ENCODE measurements around the gene SPTAN1.

SPTAN1 gene

DNA sequence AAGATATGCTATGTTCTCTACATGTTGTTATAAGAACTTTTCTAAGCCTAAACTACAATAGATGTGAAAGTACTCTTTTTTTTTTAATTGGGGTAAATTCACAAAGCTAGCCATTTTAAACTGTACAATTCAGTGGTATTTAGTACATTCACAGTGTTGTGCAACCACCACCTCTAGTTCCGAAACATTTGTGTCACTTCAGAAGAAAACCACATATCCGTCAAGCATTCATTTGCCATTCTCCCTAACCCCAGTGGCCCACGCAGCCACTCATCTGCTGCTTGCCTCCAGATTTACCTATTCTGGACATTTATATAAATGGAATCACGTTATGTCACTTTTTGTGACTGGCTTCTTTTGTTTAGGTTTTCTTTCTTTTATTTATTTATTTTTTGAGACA is 43.1 kb downstream of the SPTAN1 start:
- no peak for DNase-seq (ENCODE audit: low read depth in 3 of 3, low spot score in 1 of 3)

DNA sequence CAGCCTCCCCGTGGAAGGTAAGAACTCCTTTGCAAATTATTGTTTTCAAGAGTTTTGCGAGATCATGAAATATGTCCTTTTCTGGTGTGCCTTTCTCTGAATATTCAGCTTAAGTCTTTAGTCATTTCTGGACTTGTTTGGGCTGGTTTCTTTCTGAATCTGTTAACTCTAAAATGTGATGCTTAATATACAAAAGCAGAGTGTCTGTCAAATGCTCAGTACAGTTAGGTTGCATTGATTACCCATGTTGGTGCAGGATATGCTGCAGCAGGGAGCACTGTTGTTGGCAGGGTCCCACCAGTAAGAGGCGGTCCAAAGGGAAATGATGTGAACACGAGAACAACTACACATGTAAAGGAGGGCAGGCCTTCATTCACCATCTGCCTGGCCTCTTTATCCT is 47.7 kb downstream of the SPTAN1 start:
- DNase-seq (ENCODE audit: low read depth in 3 of 3, low spot score in 1 of 3) = no peak

DNA sequence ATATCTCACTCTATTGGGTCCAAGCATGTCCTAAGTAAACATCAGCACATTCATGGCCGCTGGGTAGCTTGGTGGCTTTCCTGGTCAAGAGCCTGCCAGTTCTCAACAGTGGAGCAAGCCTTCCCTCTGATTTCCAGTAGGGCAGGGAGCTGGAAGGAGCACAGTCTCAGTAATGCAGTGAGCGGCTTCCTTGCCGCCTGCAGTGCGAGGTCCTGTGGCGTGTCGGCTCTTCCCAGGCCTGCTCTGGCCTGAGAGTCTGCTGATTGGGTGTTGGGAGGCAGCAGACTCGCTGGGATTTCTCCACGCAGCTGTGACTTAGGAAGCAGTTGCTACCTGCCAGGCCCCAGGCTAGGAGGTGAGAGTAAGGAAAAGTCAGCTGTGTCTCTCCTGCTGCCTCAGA is 51.3 kb downstream of the SPTAN1 start:
- DNase-seq (ENCODE audit: low read depth in 3 of 3, low spot score in 1 of 3) = no peak

DNA sequence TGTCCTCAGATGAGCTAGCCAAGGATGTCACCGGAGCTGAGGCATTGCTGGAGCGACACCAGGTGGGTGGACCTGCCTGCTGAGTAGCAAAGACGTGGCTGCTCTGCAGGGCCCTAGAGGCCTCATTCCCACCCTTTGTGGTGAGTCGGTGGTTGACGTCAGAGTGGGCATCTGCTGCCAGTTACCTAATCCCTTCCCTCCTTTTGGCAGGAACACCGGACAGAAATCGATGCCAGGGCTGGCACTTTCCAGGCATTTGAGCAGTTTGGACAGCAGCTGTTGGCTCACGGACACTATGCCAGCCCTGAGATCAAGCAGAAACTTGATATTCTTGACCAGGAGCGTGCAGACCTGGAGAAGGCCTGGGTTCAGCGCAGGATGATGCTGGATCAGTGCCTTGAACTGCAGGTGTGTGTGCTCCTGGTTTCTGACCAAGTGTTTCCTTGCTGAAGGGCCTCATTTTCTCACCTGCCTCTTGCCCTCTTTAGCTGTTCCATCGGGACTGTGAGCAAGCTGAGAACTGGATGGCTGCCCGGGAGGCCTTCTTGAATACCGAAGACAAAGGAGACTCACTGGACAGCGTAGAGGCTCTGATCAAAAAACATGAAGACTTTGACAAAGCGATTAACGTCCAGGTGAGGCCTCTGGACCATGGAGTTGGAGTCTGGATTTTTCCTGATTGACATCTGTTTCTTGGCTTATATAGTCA is 55.4 kb downstream of the SPTAN1 start:
- no peak for DNase-seq (ENCODE audit: low read depth in 3 of 3, low spot score in 1 of 3)

DNA sequence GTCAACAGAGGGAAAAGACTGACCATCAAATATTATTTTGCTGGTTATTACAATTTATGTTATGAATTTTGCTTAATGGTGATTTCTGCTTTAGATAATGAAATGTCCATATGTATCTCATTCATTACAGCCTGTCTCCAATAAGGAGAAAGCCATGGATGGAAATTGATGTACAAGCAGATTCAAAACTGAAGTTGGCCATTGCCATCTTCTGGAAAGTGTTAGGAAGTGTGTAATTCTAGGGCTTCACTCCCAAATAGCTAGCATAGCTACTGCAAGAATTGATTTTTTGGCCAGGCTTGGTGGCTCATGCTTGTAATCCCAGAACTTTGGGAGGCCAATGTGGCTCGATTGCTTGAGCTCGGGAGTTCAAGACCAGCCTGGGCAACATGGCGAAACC is 58.5 kb downstream of the SPTAN1 start:
- DNase-seq (ENCODE audit: low read depth in 3 of 3, low spot score in 1 of 3) = no peak

DNA sequence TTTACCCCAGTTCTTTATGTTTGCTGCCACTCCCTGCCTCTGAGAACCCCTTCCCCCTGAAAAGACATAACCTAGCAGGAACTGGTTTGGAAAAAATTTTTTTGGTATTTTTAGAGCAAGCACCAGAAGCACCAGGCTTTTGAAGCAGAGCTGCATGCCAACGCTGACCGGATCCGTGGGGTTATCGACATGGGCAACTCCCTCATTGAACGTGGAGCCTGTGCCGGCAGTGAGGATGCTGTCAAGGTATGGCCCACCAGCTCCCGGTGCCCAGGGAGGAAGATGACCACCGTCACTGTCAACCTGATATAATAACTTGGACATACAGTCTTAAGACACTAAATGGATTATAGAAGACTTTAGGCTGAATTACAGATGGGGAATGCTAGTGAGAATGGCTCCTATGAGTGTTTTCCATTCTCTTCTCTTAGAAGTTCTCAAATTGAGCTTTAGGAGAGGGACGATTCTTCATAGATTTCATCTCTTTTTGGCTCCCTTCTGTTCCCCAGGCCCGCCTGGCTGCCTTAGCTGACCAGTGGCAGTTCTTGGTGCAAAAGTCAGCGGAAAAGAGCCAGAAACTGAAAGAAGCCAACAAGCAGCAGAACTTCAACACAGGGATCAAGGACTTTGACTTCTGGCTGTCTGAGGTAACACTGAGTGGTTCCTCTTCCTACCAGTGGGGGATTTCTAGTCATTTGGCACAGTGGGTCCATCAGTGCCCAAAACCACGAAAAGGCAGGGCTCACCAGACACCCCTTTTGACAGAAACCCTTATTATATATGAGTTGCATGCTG is 59.4 kb downstream of the SPTAN1 start:
- no peak for DNase-seq (ENCODE audit: low read depth in 3 of 3, low spot score in 1 of 3)

DNA sequence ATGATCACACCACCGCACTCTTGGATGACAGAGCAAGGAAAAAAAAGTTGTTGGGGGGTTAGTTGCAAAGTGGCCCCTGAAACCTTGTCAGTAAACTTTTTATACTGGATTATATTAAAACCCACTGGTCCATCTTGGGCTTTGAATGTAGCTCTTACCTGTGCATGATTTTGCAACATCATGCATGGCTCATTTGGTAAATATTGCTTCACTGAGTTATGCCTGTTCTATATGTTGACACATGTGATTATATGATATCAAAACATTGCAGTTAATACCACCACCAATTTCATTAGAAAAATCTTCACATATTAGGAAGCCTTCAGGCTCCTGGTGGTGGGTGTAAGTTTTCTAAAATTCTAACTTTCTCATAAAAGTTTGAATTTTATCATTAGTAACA is 62.3 kb downstream of the SPTAN1 start:
- no peak for DNase-seq (ENCODE audit: low read depth in 3 of 3, low spot score in 1 of 3)

DNA sequence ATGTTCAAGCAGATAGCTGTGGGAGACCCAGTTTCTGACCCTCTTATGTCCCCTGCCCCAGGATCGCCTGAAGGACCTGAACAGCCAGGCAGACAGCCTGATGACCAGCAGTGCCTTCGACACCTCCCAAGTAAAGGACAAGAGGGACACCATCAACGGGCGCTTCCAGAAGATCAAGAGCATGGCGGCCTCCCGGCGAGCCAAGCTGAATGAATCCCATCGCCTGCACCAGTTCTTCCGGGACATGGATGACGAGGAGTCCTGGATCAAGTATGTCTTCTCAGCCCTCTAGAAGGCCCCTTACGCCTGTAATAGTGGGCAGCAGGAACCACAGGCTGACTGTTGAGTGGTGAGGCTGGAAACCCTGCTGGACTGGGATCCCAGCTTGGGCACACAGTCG is 63.2 kb downstream of the SPTAN1 start:
- no peak for DNase-seq (ENCODE audit: low read depth in 3 of 3, low spot score in 1 of 3)

DNA sequence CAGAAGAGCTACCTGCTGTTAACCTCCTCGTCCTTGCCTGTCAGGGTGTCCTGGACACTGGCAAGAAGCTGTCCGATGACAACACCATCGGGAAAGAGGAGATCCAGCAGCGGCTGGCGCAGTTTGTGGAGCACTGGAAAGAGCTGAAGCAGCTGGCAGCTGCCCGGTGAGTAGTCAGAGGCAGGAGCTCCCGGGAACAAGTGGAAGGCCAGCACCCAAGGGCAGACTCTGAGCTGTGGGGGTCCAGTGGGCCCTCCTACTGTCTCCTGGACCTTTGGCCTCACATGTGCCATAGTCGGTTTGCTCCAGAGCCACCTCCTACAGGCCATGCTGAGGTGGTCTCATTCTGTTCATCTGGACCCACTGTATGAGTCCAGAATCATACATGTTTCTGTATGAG is 65.6 kb downstream of the SPTAN1 start:
- no peak for DNase-seq (ENCODE audit: low read depth in 3 of 3, low spot score in 1 of 3)

DNA sequence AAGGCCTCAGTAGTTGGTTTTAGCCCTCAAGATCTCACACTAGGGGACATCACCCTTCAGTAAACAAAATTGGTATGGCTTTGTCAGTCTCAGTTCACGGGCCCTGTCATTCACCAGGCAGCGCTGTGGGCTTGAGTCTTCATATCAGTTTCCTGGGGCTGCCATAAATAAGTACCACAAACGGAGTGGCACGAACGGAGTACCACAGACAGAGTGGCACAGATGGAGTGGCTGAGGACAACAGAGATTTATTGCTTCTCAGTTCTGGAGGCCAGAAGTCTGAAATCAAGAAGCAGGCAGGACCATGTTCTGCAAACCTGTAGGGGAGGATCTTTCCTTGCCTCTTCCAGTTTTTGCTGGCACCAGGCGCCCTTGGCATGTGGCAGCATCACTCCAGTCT is 66.7 kb downstream of the SPTAN1 start:
- no peak for DNase-seq (ENCODE audit: low read depth in 3 of 3, low spot score in 1 of 3)

DNA sequence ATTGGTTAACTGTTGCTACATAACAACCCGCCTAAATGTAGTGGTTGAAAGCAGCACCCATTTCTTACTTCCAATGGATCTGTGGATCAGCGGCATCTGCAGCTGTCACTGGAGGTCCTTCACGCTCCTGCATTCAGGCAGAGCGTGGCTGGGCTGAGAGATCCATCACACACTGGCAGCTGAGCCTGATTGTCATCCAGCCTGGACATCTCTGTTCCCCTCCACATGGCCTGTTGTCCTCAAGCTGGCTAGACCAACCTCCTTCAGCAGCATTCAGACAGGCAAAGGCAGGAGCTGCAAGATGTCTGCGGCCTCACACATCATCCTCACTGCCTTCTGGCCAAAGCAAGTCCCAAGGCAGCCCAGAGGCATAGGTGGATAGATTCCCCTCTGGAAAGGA is 67.4 kb downstream of the SPTAN1 start:
- no peak for DNase-seq (ENCODE audit: low read depth in 3 of 3, low spot score in 1 of 3)

DNA sequence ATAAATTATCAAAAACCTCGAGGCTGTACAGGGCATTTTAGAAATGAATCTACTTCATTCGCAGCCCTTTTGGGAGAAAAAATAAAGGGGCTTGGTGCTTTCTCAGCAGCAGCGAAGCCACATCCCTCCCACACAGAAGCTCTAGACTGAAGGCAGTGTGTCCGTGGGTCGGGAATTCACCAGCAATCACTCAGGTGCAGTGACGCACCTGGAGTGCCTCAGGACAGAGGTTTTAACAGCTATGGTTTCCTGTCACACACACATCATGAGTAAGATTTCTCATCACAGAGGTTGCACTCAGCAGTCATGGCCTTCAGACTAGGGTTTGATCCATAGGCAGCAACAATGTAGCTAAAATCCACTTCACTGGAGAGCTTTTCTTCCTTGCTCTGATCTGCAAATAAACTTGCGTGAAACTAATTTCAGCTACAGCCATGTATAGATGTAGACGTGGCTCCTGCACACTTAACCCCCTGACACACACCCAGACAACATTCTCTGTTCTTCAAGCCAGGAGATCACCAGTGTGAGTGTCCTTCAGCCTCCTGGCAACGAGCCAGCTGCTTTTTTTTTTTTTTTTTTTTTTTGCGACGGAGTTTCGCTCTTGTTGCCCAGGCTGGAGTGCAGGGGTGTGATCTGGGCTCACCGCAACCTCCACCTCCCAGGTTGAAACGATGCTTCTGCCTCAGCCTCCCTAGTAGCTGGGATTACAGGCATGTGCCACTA is 69.5 kb downstream of the SPTAN1 start:
- no peak for DNase-seq (ENCODE audit: low read depth in 3 of 3, low spot score in 1 of 3)

DNA sequence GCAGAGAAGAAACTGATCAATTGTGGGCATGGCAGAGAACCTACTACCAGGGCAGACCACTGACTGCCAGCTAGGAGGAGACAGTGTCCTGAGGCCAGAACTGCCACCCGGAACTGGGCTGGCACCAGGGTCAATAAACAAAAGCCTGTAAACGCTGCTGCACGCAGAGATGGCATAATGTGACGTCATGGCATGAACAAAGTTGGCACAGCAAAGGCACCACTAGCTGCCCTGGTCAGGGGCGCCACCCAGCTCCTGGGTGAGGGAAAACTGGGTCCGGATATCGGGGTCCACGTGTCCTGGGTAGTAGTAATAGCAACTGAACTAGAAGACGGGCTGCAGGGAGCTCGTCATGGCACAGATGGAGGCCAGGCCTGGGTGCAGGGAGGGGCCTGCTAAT is 72.2 kb downstream of the SPTAN1 start:
- no peak for DNase-seq (ENCODE audit: low read depth in 3 of 3, low spot score in 1 of 3)

DNA sequence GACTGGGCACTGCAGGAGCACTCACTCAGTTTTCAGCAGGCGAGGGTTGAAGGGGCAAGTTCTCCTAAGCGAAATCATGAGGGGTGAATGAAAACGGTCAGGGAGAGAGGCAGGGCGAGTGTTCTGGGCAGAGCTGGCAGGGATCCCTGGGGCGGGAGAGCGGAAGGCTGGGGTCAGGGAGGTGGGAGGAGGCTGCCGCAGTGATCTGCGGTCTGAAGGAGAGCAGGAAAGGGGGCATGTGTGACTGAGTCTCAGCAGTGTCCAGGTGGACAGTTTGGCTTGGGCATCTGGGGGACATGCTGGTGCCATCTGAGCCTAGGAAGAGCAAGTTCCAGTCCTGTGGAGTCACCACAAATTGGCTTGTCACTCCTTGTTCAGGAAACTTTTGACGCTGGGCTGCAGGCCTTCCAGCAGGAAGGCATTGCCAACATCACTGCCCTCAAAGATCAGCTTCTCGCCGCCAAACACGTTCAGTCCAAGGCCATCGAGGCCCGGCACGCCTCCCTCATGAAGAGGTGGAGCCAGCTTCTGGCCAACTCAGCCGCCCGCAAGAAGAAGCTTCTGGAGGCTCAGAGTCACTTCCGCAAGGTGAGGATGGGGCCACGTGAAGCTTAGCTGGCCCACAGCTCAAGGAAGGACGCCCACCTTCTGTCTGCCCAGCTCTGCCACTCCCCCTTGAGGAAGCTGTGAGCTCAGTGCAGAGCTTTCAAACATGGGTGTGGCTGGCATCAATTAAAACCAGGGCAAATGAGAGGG is 73.2 kb downstream of the SPTAN1 start:
- DNase-seq (ENCODE audit: low read depth in 3 of 3, low spot score in 1 of 3) = no peak

DNA sequence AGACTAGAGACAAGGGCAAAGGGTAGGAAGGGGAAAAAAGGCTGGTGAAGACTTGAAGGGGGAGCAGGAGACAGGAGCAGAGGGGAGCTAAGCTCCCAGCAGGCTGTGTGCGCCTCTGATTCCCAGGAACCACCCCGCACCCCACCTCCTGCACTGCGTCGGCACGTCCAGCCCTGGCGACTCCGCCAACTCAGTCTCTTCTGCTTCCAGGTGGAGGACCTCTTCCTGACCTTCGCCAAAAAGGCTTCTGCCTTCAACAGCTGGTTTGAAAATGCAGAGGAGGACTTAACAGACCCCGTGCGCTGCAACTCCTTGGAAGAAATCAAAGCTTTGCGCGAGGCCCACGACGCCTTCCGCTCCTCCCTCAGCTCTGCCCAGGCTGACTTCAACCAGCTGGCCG is 73.8 kb downstream of the SPTAN1 start:
- DNase-seq (ENCODE audit: low read depth in 3 of 3, low spot score in 1 of 3) = no peak

DNA sequence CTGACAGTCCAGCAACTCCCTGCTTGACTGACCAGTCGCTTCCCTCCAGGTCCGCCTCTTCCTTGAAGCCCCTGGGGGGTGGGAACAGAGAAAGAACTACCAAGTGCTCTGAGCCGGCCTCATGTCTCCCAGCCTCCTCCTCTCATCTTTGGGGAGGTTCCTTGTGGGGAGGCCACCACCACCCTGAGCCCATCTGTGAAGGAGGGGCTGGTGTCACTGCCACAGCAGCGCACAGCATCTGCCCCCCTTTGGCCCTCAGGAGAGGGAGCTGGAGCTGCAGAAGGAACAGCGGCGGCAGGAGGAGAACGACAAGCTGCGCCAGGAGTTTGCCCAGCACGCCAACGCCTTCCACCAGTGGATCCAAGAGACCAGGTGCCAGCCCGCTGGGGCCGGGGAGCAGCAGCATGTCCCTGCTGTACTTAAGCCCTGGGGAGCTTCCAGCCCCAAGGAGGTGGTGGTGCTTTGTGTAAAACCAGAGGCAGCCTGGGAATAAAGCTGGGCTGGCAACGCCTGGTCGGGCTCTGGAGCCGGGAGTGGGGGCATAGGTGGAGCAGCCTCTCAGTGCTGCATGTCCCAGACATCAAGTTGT is 74.8 kb downstream of the SPTAN1 start:
- no peak for DNase-seq (ENCODE audit: low read depth in 3 of 3, low spot score in 1 of 3)

DNA sequence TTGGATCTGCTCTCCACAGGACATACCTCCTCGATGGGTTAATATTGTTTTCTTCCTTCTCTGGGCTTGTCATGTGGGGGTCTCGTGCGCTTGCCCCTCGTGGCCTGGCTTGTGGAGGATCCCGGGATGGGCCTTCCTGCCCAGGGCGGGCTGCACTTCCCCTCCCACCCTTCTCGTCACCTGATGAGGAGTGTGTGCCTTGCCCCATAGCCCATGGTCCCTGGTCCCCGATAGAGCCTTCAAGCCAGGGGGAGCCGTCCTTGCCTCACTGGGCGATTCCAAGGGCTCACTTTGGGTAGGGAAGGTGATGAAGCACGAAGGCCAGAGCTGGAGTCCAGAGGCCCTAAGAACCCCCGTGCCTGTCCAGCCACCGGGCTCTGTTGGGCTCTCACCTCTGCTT is 75.5 kb downstream of the SPTAN1 start:
- DNase-seq (ENCODE audit: low read depth in 3 of 3, low spot score in 1 of 3) = no peak

DNA sequence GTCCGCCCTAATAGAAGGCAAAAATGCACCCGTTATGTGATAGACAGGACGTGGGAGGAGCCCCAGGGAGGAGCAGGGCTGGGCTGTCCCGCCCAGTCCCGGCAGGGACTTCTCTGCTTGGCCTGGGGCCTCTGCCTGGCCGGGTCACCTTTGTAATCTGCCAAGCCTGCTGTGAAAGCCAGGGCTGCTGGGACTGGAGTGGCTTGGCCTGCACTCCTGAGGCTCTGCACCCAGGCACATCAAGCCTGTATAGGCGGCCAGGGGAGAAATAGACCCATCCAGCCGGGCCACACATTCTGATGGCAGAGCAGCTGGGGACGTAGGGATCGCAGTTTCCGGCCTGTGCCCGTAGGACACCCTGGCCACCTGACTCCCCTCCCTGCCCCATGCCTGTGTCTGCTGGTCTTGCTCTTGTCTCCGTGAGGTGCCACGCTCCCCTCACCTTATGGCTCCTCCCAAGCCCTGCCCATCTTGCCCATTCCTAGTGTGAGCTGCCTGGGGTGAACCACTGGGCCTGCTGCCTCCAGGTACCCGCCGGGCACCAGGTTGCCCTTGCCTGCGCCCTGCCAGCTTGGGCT is 76.2 kb downstream of the SPTAN1 start:
- no peak for DNase-seq (ENCODE audit: low read depth in 3 of 3, low spot score in 1 of 3)

DNA sequence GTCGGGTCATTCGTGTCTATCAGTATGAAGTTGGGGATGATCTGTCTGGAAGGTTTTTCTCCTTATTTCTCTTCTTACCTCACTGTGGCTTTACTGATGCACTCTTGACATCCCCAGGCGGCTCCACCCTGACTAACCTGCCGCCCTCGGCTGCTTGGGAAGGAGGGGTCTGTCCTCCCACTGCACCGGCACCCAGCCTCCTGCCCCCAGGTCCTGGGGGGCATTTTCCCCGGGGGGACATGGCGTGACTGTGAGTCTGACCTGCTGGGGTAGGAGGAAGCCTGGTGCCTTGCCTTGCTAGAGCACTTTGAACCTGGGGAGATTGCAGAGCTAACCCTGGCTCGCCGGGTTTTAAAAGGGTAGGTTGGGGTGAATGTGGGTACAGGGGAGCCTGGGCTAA is 76.7 kb downstream of the SPTAN1 start:
- DNase-seq (ENCODE audit: low read depth in 3 of 3, low spot score in 1 of 3) = no peak

DNA sequence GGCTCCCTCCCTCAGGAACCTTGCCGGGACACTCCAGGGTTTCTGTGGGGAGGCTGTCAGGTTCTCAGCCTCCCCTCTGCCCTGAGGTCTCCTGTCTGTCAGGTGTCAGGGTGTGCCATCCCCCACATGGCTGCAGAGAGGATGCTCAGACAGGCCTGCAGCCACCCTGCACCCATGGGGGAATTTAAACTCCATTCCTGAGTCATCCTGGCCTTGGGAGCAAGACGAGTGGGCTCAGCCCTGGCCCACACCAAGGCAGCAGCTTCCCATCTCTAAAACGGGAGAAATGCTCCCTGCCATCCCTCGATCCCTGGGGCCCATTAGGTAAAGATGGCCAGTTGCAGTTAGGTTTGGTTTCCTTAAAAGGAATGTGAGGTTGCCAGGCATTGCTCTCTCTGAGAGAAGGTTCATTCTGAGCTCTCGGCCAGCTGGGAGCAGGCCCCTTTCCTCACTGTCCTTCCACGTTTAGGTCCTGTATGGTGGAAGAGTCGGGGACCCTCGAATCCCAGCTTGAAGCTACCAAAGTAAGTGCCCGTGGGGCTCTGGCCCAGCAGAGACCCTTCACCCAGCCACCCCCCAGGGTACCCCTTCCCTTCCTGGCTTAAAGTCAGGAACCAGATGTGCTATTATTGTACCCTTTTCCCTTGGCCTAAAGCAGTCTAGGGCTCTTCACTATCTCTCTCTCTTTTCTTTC is 77.6 kb downstream of the SPTAN1 start:
- no peak for DNase-seq (ENCODE audit: low read depth in 3 of 3, low spot score in 1 of 3)
